NCI-H2171 treated with DMSO at 0.1 percent for 48 hours (cell line): ENCODE data around the gene IL12RB2.

Source experiments
- DNase-seq: peaks from one replicate; lab custom pipeline; 2025; lab: John Stamatoyannopoulos, UW

IL12RB2 gene

GRCh38 chr1:67307251-67308060 lies at the start of gene IL12RB2:
IL12RB2 (plus strand) TSS chr1:67307873; CDS start chr1:67320369, 12,496 bp downstream.
- DNase-seq = peak; percentile 80

GRCh38 chr1:67261680-67262079 lies 46.0 kb upstream of the IL12RB2 start:
- DNase-seq = no peak

GRCh38 chr1:67262735-67263134 lies 44.9 kb upstream of the IL12RB2 start:
- no peak for DNase-seq

DNA sequence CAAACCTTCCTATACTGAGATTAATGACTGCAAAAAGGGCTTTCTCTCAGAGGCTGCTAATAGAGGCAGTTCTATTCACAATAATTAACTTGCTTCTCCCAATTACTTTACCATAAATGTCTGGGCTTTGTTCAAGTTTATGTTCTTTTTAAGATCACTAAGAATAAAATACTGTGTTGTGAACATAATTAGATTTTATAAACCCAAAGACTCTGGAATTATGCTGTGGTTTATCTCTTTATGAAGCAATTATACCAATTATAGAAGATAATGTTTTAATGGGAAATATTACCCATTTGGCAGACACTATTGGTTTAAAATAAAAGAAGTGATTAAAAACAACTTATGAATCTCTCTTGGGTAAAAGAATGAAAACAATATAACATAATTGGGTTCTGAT lies 43.5 kb upstream of the IL12RB2 start:
- no peak for DNase-seq

DNA sequence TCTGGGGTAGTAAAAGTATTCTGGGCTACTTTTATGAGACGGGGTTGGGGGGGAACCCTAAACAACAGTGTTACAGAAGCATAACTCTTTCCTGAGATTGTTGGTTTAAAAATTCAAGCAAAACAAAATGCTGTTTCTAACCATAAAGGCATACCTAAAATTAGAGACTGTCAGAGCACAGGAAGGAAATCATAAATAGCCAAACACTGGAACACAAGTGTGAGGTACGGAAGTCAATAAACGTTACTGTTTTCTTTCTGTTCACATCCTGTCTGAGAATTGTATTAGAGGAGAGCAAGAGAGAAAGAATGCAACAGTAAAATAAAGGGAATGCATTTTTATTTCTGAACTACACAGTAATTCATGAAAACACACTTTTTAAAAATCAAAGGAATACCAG lies 42.8 kb upstream of the IL12RB2 start:
- DNase-seq = no peak

- no peak for DNase-seq
These were observed 38.6 kb upstream of the IL12RB2 start for GRCh38 chr1:67269061-67269460.

GRCh38 chr1:67270541-67270940 lies 37.1 kb upstream of the IL12RB2 start:
- DNase-seq = no peak

GRCh38 chr1:67273591-67273990 lies 34.1 kb upstream of the IL12RB2 start:
- no peak for DNase-seq

DNA sequence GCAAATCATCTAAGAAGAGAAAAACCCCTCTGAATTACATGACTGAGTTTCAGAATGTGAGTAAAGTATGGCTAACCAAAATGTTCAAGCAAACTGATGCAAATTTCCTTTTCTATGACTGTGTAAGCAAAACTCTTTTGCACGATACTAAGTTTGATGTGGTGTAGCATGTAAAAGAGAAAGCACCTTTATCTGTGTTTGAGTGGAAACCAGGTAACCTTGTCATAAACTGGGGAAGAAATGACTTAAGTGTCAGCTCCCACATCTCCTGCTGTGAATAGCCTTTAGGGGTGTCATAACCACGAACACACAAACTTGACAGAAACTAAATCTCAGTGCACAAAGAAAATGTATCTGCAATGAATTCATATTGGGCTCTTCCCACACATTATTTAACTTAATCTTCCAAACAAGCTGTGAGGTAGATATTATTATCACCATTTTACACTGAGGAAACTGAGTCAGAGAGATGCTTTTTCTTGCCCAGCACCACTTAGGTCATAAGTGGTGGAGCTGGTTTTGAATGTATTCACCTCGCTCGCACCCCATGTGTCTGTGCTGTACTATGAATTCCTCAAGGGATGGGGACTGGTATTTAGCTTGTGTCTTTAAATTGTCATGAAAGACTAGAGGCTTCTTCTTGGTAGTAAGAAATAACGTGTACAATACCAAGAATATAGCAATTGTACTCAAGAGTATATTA lies 32.9 kb upstream of the IL12RB2 start:
- no peak for DNase-seq

- DNase-seq = no peak
These were observed 27.0 kb upstream of the IL12RB2 start for GRCh38 chr1:67280696-67281095.

- DNase-seq = no peak
These were observed 26.4 kb upstream of the IL12RB2 start for GRCh38 chr1:67281244-67281643.

DNA sequence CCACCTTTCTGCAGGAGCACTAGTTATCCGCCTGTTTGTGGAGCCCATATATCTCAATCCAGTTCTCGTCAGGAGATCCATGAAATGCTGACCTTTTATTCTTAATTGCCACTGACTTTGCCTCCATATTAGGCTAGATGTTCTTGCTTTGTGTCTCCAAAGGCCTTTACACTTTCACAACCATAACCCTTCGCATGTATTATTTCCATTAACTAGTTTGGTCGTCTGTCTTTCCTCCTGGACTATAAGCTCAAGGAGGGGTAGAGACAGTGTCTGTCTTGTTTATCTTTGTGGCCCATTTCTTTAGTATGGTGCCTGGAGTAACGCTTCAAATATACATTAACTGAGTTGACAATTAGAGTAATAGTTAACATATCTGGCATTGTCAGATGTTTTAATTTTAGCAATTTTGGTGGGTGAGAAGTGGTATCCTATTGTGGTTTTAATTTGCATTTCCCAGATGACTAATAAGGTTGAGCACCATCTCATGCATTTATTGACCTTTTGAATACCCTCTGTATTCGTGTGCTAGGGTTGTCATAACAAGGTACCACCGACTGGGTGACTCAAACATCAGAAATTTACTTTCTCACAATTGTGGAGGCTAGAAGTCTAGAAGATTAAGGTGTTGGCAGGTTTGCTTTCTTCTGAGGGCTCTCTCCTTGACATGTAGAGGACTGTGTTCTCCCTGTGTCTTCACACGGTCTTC lies 21.7 kb upstream of the IL12RB2 start:
- no peak for DNase-seq

DNA sequence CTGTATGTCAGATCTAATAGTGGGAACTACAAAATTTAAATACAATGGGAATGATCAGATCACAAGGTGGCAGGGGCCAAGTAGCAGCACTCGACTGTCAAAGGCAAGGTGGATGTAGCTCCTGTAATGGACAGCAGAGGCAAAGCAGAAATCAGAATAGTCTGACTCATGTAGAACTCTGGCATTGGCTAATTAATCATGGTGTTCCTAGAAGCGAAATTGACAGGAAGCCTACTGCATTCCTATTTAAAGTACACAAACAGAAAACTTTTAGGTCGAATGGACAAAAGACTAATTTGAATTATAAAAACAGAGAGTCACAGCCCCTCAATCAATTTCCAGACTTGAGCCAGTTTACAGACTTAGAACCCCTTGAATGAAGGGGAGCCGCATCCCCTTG lies 17.4 kb upstream of the IL12RB2 start:
- DNase-seq = no peak

- no peak for DNase-seq
These were observed 12.6 kb upstream of the IL12RB2 start for GRCh38 chr1:67294836-67295617.

- DNase-seq = no peak
These were observed 8.9 kb upstream of the IL12RB2 start for GRCh38 chr1:67298762-67299161.

- DNase-seq = no peak
These were observed 8.4 kb upstream of the IL12RB2 start for GRCh38 chr1:67299296-67299695.

DNA sequence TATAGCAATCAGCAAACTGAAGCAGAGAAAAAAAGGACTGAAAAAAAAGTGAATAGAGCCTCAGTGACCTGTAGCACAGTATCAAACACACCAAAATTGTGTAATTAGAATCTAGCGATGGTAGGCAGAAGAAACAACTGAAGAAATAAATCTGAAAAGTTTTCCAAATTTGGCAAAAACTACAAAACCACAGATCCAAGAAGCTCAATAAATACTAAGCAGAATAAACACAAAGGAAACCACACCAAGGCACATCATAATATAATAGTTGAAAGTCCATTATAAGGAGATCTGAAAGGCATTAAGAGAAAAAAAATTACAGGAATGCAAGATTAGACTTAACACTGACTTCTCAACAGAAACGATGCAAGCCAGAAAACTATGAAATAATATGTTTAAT lies 7.1 kb upstream of the IL12RB2 start:
- DNase-seq = no peak

- DNase-seq = no peak
These were observed 3.6 kb upstream of the IL12RB2 start for GRCh38 chr1:67304023-67304422.

DNA sequence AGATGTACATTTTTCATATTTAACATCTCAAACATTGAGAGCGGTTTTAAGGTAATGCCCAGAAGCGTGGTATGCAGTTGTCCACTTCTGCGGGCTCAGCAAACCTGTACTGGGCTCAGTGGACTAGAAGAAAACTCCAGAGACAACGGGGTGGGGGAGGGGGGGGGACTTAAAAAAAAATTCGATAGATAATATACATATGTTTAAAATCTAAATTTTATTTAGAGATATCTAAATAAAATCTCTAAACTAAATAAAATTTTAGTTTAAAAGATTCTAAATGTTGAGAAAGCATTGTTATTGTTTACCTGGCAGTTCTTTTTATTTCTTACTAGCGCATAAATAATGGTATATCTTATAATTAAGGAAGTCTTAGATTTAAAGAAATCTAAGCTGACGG lies 1.1 kb upstream of the IL12RB2 start:
- DNase-seq = no peak

GRCh38 chr1:67308136-67308535 lies 463 bp downstream of the IL12RB2 start:
- peak; percentile 6 for DNase-seq

- DNase-seq = no peak
These were observed 4.9 kb downstream of the IL12RB2 start for GRCh38 chr1:67312615-67313014.
